Right lobe of liver (tissue), 6 donors: ENCODE results near the gene SLC14A1. TPM values are rescaled to one million over a fixed set of nuclear protein-coding genes. Genes with fewer than 3 reads are reported as not detected.

Experiments
- ATAC-seq, 4 donors: fragments of 200-7000 bp; cut with Tn5 transposase; one replicate each; pipeline ENCODE4 v1.9.1; 2020; ENCODE audit warnings: mild to moderate bottlenecking in 4 of 4, moderate library complexity in 4 of 4
- DNase-seq, 3 donors: peaks; one replicate each; pipeline ENCODE4 v3.0.0-alpha.2; 2020
- H3K27ac ChIP-seq, 3 donors: fragments of 200-600 bp; one replicate each; pipeline ENCODE4 v1.8.0; 2022
- H3K27me3 ChIP-seq, 2 donors: fragments of 200-600 bp; one replicate each; pipeline ENCODE4 v1.8.0; 2022
- H3K36me3 ChIP-seq, 4 donors: fragments of 200-600 bp; sonication (generic) in 1 of 4; one replicate each; pipeline versions ENCODE4 v1.5.1 to v1.8.0; 2017 to 2022; ENCODE audit warnings: control low read depth in 1 of 4
- H3K4me1 ChIP-seq, 4 donors: fragments of 200-600 bp; sonication (generic) in 1 of 4; one replicate each; pipeline versions ENCODE4 v1.5.1 to v1.8.0; 2017 to 2022; ENCODE audit warnings: control low read depth in 1 of 4
- H3K4me3 ChIP-seq, 3 donors: fragments of 200-600 bp; one replicate each; pipeline ENCODE4 v1.8.0; 2022
- H3K9me3 ChIP-seq, 4 donors: fragments of 200-600 bp; sonication (generic) in 1 of 4; one replicate each; pipeline versions ENCODE4 v1.5.1 to v1.8.0; 2017 to 2022; ENCODE audit warnings: control low read depth in 1 of 4
- CTCF ChIP-seq, 4 donors: fragments of 200-600 bp in 3 of 4; fragments of 450-650 bp in 1 of 4; IDR thresholded peaks; one replicate each; pipeline versions ENCODE4 v1.5.1 to v1.8.0; 2016 to 2022; ENCODE audit warnings: antibody characterized with exemption in 4 of 4, mild to moderate bottlenecking in 2 of 4
- POLR2A ChIP-seq: fragments of 450-650 bp; IDR thresholded peaks from one replicate; pipeline ENCODE4 v1.6.1; 2017; ENCODE audit warnings: antibody characterized with exemption, mild to moderate bottlenecking
- WGBS: methylation state at CpG from one replicate; pipeline ENCODE4 v1.1.6; 2018; ENCODE audit warnings: low coverage, low lambda C conversion rate; ENCODE audit not compliant: insufficient coverage; ENCODE audit errors: missing lambda C conversion rate; 5-methylcytosine and 5-hydroxymethylcytosine counted together
- intact Hi-C, 2 donors: fragments of 100-400 bp; cut with DNase I; formaldehyde crosslinking; loops; one replicate each; pipeline versions ENCODE4 v1.11.2 to v1.14.1; 2022
- long read RNA-seq: library from polyadenylated mRNA; unstranded; transcript quantifications from one replicate; pipeline ENCODE4 v2.0.0, GENCODE V29; 2019
- total RNA-seq, 6 experiments: library from RNA; depleted of rRNA in 2 of 6; stranded (reverse); fragments of >200 nt in 2 of 6; fragmentation: NEBNext Ultra II Directional in 3 of 6; extraction: Animal tissue kit (Norgen Biotek cat#: 25700) in 3 of 6; gene quantifications; one replicate each; pipeline versions ENCODE4 v1.1.0 to v1.2.4, GENCODE V29; 2016 to 2023
- donor health status: DM: no; HTN: yes; CAD: no.
- donor health status: DM: no; HTN: no; CAD: no.
- donor health status: DM: no; HTN: no; CAD: no.
- donor health status: DM: no; HTN: yes; CAD: no.
- donor health status: DM: no; HTN: yes; CAD: no.

Gene SLC14A1
- 1 to 10 TPM in 3 of 6 experiments, under 1 TPM in 3; 0.26 to 1.9 (median 1.0) TPM for total RNA-seq
- long read RNA-seq = 0 reads

GRCh38 chr18:45723567-45724355 is at the start of gene SLC14A1:
TSS of gene SLC14A1 (plus strand) at chr18:45724181. CDS start at chr18:45730321, 6,140 bp downstream.
- Histone ChIP-seq H3K36me3 (no peaks in the 10 kb centered on the region), H3K27ac (no peak within 1 kb of the TSS), H3K27me3 (no peaks in the 10 kb centered on the region), H3K9me3 (no peaks in the 10 kb centered on the region), H3K4me1 (no peaks in the 10 kb centered on the region), H3K4me3 (no peak within 1 kb of the TSS)
- ATAC-seq (no peak), DNase-seq (no peak)
- TF ChIP-seq CTCF (IDR thresholded peaks at IDR 0.05) (no peak), POLR2A (no peak)
- intact Hi-C loops = loop anchor here (10.0 kb wide), 2 partner anchors 111 to 121 kb away; no protein-coding TSS in a partner anchor
- WGBS = 91% methylated on average over 5 of the region's 6 CpGs

- no peak for DNase-seq
- no peaks in the 10 kb centered on the region for H3K27me3 ChIP-seq
- H3K36me3 ChIP-seq = no peaks in the 10 kb centered on the region
- H3K4me1 ChIP-seq = no peaks in the 10 kb centered on the region
- WGBS = 86% methylated on average over 4 of the region's 4 CpGs
- ATAC-seq = no peak
- TF ChIP-seq CTCF (IDR thresholded peaks at IDR 0.05) = no peak
- no peak overlapping the region for H3K27ac ChIP-seq
- intact Hi-C loops = no loop called here
- H3K4me3 ChIP-seq = no peak overlapping the region
- H3K9me3 ChIP-seq = no peaks in the 10 kb centered on the region
These were observed 46.6 kb upstream of the SLC14A1 start for GRCh38 chr18:45677276-45677807.

GRCh38 chr18:45678441-45678840 is 45.5 kb upstream of the SLC14A1 start:
- WGBS = 78% methylated on average over 1 of the region's 4 CpGs
- Histone ChIP-seq H3K4me1 (no peaks in the 10 kb centered on the region), H3K27me3 (no peaks in the 10 kb centered on the region), H3K4me3 (no peak overlapping the region), H3K36me3 (no peaks in the 10 kb centered on the region), H3K9me3 (no peaks in the 10 kb centered on the region), H3K27ac (no peak overlapping the region)
- intact Hi-C loops = no loop called here
- DNase-seq (no peak), ATAC-seq (no peak)
- TF ChIP-seq CTCF (IDR thresholded peaks at IDR 0.05) (no peak), POLR2A (no peak)

GRCh38 chr18:45678850-45679249 is 45.1 kb upstream of the SLC14A1 start:
- intact Hi-C loops = no loop called here
- WGBS = 22% methylated on average over 1 of the region's 1 CpG
- no peak for TF ChIP-seq POLR2A
- no peak for TF ChIP-seq CTCF (IDR thresholded peaks at IDR 0.05)

More at GRCh38 chr18:45678850-45679249, 45.1 kb upstream of the SLC14A1 start:
- Histone ChIP-seq H3K9me3 (no peaks in the 10 kb centered on the region), H3K36me3 (no peaks in the 10 kb centered on the region), H3K27me3 (no peaks in the 10 kb centered on the region), H3K4me1 (no peaks in the 10 kb centered on the region), H3K4me3 (no peak overlapping the region), H3K27ac (no peak overlapping the region)
- no peak for DNase-seq
- ATAC-seq = no peak
